NT2/D1 (cell line): ENCODE data around the gene RERE.
"Not testable (repeated sequence)": the region's sequence is repeated elsewhere in the genome, so short reads cannot be mapped to it uniquely, and the experiment has no call there.

ENCODE experiments used
- YY1 ChIP-seq: IDR thresholded peaks from 2 replicates; pipeline ENCODE4 v1.6.1; 2011; ENCODE audit not compliant: insufficient read length, insufficient read depth
- ZNF274 ChIP-seq: IDR thresholded peaks from 2 replicates; pipeline ENCODE4 v1.6.1; 2011; ENCODE audit warnings: mild to moderate bottlenecking, low read depth, low read length

DNA sequence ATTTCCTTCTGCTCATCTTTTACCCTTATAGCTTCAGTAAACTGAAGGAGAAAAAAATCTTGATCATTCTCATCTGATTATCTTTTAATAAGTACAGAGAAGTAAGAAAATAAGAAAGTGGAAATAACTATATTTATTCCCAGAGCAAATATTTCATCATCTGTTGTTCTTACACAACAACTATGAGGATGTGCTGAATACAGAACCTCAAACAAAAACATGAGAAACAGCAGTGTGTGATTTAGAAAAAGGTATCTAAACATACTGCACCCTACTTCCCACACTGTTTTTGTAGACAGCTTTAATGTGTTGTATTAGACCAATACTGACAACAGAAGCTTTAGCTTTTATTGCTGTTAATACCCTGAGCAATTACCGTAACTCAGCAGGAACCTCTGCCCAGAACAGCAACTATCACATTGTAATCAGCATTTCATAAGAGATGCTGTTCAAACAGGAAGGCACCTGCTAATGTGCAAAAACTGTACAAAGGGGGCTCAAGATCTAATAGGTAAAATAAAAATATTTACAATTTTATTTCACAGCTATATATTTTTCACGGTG, 195.6 kb downstream of the RERE start:
- not testable (repeated sequence) for TF ChIP-seq ZNF274, YY1
